SK-N-MC (cell line): ENCODE measurements around the gene SNX12.

Experiments
- DNase-seq: peaks from one replicate; pipeline ENCODE4 v3.0.0-alpha.2; 2011; ENCODE audit warnings: low read depth, low spot score
- H3K27ac ChIP-seq: fragments of 200-600 bp; sonication (generic); 2 replicates; pipeline ENCODE4 v1.5.1; 2016; ENCODE audit warnings: mixed run types
- H3K36me3 ChIP-seq: fragments of 200-600 bp; sonication (generic); 2 replicates; pipeline ENCODE4 v1.6.1; 2017; ENCODE audit warnings: antibody characterized with exemption, low read length, mixed read lengths; ENCODE audit not compliant: insufficient read depth
- H3K4me3 ChIP-seq: fragments of 200-600 bp; sonication (generic); 2 replicates; pipeline ENCODE4 v1.5.1; 2016
- H3K9ac ChIP-seq: fragments of 200-600 bp; sonication (generic); 2 replicates; pipeline ENCODE4 v1.8.0; 2017; ENCODE audit warnings: mixed run types, mixed read lengths; ENCODE audit not compliant: insufficient read length
- H3K9me3 ChIP-seq: fragments of 200-600 bp; sonication (generic); 2 replicates; pipeline ENCODE4 v1.6.1; 2017; ENCODE audit warnings: low read depth, mild to moderate bottlenecking, antibody characterized with exemption, low read length, moderate library complexity, mixed read lengths
- EZH2 ChIP-seq: fragments of 200-600 bp; sonication (generic); IDR thresholded peaks from one replicate; pipeline ENCODE4 v1.6.1; 2017; ENCODE audit warnings: antibody characterized with exemption
- FOXP2 ChIP-seq: optimal IDR thresholded peaks from 2 replicates; pipeline ENCODE3; 2011; ENCODE audit warnings: mild to moderate bottlenecking, moderate library complexity; ENCODE audit not compliant: insufficient read depth; ENCODE audit errors: extremely low read length, control extremely low read depth
- POLR2AphosphoS5 ChIP-seq: IDR thresholded peaks from 2 replicates; pipeline ENCODE4 v1.6.1; 2012; ENCODE audit warnings: mild to moderate bottlenecking, low read depth, low read length, borderline replicate concordance

Gene SNX12

DNA sequence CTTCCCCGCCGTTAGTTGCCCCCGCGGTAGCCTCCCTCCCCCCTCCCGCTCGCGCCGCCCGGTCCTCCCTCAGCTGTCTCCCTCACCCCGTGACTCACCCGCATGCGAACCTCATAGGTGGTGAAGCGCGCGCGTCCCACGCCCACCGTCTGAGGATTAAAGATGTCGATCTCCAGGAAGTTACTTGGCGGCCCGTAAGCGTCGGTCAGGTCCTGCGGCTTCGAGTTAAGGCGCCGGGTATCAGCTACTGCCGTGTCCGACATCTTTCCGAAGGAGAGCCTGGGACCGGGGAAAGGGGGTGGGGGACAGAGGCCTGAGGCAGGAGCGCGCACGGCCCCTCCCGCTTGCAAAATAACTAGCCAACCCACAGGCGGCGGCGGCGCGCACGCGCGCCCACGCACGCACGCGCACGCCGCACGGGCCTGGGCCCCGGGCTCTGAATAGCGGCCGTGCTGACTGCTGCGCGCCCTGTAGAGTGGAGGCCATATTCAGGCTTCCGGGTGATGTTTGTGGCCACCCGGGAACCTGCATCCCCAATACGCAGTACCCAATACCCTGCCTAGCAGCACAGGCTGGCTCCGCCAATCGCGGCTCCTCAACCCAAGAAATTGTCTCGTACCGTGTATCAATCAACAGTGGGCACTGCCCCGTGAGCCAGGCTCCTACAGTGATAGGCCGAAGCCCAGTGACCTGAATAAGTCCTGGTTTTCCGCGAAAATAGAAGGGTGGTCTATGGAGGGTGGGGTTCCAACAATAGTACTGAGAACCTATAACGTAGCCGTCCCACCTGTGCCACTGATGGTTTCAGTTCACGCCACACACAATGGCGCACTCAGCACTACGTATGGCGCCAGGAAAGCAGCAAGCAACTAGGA, at the start of gene SNX12:
Gene SNX12 (minus strand): TSS at position 291 of the 875 bp plus-strand sequence. CDS start 28 bp downstream, at position 263.
- TF ChIP-seq EZH2: no peak
- no peak for TF ChIP-seq FOXP2
- no peak; the same call in 1 of the 2 replicates for TF ChIP-seq POLR2AphosphoS5
- H3K27ac ChIP-seq: 0 out of 2 replicates have a peak within 1 kb of the TSS, but pooled peaks have one; percentile 19
- H3K9me3 ChIP-seq: no peaks in the 10 kb centered on the region

GRCh38 chrX:71117358-71117757, 49.2 kb upstream of the SNX12 start:
- no peak overlapping the region for H3K4me3 ChIP-seq
- no peaks in the 10 kb centered on the region for H3K9me3 ChIP-seq
- no peak overlapping the region for H3K27ac ChIP-seq
- DNase-seq: no peak
- H3K36me3 ChIP-seq: peaks cover 23% of the 10 kb centered on the region; the same call in 1 of the 2 replicates
- H3K9ac ChIP-seq: no peak overlapping the region
- TF ChIP-seq FOXP2: no peak
- no peak for TF ChIP-seq POLR2AphosphoS5
- no peak for TF ChIP-seq EZH2

More for the DNA sequence above, at the start of gene SNX12:
- Histone ChIP-seq H3K9ac (peak within 1 kb of the TSS; percentile 68), H3K4me3 (peak within 1 kb of the TSS; percentile 87), H3K36me3 (no peaks in the 10 kb centered on the region)
- peak; percentile 82 for DNase-seq

- DNase-seq: no peak
- no peak overlapping the region for H3K9ac ChIP-seq
Observed at GRCh38 chrX:71111921-71112431, 43.8 kb upstream of the SNX12 start.

DNA sequence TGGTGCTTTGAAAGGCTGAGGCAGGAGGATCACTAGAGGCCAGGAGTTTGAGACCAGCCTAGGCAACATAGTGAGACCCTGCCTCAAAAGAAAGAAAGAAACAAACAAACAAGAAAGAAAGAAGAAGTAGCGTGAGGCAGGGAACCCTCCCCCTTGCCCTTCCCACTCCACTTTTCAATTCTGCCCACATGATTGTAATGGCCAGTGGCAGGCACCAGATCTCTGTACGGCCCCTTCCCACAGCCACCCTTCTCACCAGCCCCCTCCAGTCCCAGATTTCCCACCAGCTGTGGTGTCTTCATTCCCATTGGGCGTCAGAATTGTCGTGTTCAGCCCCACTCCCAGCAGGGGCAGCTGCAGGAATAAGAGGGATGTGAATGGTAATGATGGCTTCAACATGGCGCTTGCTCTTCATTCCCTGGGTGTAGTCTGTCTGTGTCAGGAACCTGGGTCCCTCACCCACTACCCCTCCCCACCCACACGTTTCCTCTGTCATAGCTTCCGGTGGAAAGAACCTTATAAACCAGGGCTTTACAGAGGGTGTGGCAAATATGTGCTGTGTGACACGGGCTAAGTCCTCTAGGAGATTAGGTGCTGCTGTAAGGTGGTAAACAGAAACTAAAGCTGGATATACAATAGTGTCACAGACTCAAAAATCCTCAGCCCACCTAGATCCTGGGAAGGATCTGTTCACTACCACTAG, 43.2 kb upstream of the SNX12 start, which contains the start of gene IL2RG:
Gene IL2RG (minus strand): TSS at position 437 of the 703 bp plus-strand sequence. CDS start 38 bp downstream, at position 399.
- H3K27ac ChIP-seq: no peak within 1 kb of the TSS
- no peak within 1 kb of the TSS for H3K4me3 ChIP-seq
- no peaks in the 10 kb centered on the region for H3K9me3 ChIP-seq
- H3K36me3 ChIP-seq: no peaks in the 10 kb centered on the region
- TF ChIP-seq EZH2 (no peak), POLR2AphosphoS5 (no peak), FOXP2 (no peak)
- H3K9ac ChIP-seq: no peak within 1 kb of the TSS
- no peak for DNase-seq

More at GRCh38 chrX:71111921-71112431, 43.8 kb upstream of the SNX12 start:
- H3K27ac ChIP-seq: no peak overlapping the region
- no peak for TF ChIP-seq EZH2
- no peak for TF ChIP-seq FOXP2
- no peak for TF ChIP-seq POLR2AphosphoS5
- H3K36me3 ChIP-seq: no peaks in the 10 kb centered on the region
- H3K4me3 ChIP-seq: no peak overlapping the region
- H3K9me3 ChIP-seq: no peaks in the 10 kb centered on the region

- Histone ChIP-seq H3K9me3 (no peaks in the 10 kb centered on the region), H3K27ac (no peak overlapping the region), H3K4me3 (no peak overlapping the region), H3K9ac (no peak overlapping the region), H3K36me3 (no peaks in the 10 kb centered on the region)
- DNase-seq: no peak
- TF ChIP-seq FOXP2 (no peak), POLR2AphosphoS5 (no peak), EZH2 (no peak)
Observed at GRCh38 chrX:71109051-71109450, 40.9 kb upstream of the SNX12 start.

DNA sequence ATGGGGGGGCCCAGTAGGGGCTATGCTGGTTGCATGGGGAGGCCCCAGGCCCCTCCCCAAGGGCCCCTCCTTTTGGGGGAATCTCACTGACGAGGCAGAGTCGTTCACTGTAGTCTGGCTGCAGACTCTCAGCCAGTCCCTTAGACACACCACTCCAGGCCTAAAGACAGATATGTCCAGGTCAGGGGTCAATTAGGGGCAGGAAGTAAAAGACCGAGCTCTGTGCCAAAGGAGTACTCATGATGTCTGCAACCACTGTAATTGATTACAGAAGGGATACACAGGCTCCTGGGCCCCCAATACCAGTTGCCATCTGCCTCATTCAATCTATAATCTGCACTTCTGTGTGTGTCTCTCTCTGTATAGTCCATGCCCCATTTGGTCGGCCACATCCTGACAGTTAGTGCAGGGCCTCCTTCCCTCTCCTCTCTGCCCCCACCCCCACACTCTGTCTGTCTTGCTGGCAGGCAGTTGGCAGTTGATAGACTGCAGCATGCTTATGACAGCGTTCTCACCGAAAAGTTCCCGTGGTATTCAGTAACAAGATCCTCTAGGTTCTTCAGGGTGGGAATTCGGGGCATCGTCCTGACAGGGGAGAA, 39.7 kb upstream of the SNX12 start:
- Histone ChIP-seq H3K9ac (no peak overlapping the region), H3K4me3 (no peak overlapping the region), H3K36me3 (no peaks in the 10 kb centered on the region), H3K9me3 (no peaks in the 10 kb centered on the region), H3K27ac (no peak overlapping the region)
- no peak for TF ChIP-seq POLR2AphosphoS5
- no peak for TF ChIP-seq EZH2
- no peak for TF ChIP-seq FOXP2
- DNase-seq: no peak

DNA sequence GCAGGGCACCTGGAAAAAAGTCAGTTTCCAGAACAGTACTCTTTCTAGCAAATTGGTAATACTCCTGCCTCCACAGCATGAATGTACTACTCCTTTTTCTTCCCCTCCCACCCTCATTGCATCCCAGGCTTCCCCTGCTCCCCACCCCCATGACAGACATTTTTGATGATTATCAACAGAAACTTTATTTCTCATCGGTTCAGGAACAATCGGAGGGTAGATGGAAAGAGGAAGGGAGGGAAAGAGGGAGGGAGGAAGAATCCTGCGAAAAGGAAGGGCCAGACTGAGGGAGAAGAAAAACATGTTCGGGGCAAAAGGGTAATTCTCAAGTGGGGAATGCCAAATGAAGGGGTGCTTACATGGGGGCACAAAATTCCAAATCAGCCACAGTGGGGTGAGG, 39.1 kb upstream of the SNX12 start:
- H3K36me3 ChIP-seq: no peaks in the 10 kb centered on the region
- no peak overlapping the region for H3K4me3 ChIP-seq
- no peak overlapping the region for H3K9ac ChIP-seq
- H3K9me3 ChIP-seq: no peaks in the 10 kb centered on the region
- no peak for DNase-seq
- H3K27ac ChIP-seq: no peak overlapping the region
- TF ChIP-seq POLR2AphosphoS5 (no peak), EZH2 (no peak), FOXP2 (no peak)
